A549 (cell line): ENCODE measurements around the gene TPM2.

Experiments used
- MAFK ChIP-seq: fragments of 450-650 bp; IDR thresholded peaks from 2 replicates; pipeline ENCODE4 v1.6.1; 2014; ENCODE audit not compliant: partially characterized antibody
- POLR2A ChIP-seq: IDR thresholded peaks from 2 replicates; pipeline ENCODE4 v1.6.1; 2012; ENCODE audit warnings: mild to moderate bottlenecking, low read length
- TF ChIP-seq, protein P1 (sequence below): fragments of 450-650 bp; IDR thresholded peaks from 2 replicates; pipeline ENCODE4 v1.6.1; 2014; ENCODE audit warnings: antibody characterized with exemption

GRCh38 chr9:35718721-35719511 is 29.2 kb upstream of the TPM2 start:
- no peak for TF ChIP-seq MAFK
- TF ChIP-seq, protein P1, sequence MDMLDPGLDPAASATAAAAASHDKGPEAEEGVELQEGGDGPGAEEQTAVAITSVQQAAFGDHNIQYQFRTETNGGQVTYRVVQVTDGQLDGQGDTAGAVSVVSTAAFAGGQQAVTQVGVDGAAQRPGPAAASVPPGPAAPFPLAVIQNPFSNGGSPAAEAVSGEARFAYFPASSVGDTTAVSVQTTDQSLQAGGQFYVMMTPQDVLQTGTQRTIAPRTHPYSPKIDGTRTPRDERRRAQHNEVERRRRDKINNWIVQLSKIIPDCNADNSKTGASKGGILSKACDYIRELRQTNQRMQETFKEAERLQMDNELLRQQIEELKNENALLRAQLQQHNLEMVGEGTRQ, result no peak
- TF ChIP-seq POLR2A, result no peak
